ENCODE data around the gene SF3B4.
"Not testable (repeated sequence)": the region's sequence is repeated elsewhere in the genome, so short reads cannot be mapped to it uniquely, and the experiment has no call there.

The SF3B4 gene

DNA sequence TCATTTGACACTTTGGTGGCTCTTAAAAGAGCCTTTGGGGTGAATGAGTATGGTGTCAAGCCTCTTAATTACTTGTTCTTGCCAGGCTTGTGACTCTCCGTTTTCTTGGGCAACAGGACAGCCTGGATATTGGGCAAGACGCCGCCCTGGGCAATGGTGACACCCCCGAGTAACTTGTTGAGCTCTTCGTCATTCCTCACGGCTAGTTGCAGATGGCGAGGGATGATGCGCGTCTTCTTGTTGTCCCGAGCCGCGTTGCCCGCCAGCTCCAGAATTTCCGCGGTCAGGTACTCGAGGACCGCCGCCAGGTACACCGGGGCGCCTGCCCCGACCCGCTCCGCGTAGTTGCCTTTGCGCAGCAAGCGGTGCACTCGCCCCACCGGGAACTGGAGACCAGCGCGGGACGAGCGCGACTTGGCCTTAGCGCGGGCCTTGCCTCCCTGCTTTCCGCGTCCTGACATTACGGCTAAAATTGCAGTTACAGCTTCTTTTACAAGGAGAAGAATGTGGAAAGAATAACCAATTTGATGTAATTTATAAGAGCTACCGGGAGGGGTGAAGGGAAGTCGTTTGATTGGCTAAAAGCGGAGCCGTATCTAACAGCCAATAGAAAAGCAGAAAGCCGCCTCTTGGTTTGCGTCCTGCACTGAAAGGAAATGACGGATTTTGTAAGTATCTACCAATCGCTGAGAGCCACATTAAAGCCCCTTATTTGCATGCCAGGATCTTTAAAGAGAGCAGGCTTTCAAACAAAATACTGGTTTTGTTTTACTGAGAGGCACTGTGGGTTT, 40.0 kb downstream of the SF3B4 start:
- DNase-seq (ENCODE audit: low read depth in 2 of 2): peak; percentile 98

- not testable (repeated sequence) for DNase-seq (ENCODE audit: low read depth in 2 of 2)
Measured at GRCh38 chr1:149887196-149887455, 40.5 kb downstream of the SF3B4 start.

GRCh38 chr1:149886396-149887195, 41.0 kb downstream of the SF3B4 start:
- DNase-seq (ENCODE audit: low read depth in 2 of 2): peak; percentile 99

DNA sequence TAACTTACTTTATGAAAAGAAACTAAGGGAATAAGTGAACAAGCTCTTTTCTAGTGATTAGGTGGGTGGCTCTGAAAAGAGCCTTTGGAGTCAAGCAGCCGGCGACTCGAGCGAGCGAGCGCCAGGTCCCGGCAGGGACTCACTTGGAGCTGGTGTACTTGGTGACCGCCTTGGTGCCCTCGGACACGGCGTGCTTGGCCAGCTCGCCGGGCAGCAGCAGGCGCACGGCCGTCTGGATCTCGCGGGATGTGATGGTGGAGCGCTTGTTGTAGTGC, 41.5 kb downstream of the SF3B4 start:
- not testable (repeated sequence) for DNase-seq (ENCODE audit: low read depth in 2 of 2)

DNA sequence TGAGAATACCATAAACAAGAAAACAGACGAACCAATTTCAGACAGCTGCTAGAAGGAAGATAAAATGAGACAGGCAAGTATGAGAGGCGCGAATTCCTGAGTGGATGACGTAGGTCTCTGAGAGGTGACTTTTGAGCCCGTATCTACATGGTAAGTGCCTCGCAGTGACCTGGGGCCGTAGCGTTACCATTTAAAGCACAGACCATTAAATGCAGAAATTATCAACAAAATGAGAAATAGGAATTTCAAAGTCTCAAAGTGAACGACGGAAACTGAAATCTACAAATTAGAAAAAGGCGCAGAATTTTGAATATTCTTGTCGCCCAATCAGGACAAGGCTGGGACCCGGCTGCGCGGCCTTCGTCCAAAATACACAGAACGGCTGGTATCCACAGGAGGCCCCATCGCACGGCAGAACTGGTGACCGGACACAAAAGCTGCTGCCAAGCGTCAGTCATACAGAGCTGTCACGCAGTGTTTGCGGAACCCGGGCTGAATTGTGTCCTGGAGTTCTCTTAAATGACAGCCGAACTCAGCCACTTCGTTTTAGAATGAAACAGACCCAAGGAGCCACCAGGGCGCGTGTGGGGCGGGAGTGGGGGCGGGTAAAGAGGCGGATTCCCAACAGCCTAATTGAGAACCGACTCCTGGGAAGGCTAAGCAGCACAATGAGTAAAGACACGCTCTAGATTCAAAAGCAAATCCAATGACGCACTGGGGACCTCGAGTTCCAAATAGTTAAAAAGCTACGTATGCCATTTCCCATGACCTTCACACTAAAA, 42.1 kb downstream of the SF3B4 start:
- DNase-seq (ENCODE audit: low read depth in 2 of 2): peak; percentile 49 to 50

DNA sequence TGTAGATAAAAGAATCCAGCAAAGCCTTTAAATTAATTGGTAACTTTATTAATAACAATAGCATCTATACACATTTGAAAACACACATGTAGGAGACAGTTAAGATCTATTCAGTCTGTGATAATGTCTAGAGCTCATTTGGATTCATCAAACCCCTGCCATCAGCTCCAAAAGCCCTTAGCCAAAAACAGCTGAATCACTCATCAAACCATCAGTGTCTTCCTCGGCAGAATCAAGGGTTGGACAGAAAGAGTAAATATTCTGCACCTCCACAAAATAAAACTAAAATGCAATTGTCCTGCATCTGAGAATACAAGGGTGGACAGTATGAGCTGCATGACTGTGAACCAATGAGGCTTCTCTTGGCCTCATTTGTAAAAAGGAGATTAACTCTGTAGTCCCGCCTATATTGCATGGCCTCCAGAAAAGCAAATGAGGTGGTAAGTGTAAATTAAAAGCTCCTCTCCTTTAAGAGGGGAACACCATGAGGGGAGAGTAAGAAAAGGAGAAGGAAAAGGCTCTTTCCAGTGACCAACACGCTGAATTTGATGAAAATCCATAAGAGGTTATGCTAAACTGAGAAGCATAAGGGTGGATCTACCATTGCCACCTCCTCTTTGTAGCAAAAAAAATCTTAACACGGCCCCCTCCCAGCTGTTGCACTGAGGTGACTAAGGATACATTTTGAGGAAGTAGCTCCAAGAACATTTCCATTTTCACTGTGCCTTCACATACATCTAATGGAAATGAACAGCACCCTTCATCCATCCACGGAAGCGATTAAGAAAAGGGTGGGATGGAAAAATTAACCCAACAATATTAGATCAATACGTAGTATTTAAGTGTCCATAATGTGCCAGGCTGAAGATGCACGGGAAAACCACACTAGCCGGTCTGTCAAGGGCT, 42.9 kb downstream of the SF3B4 start:
- no peak for DNase-seq (ENCODE audit: low read depth in 2 of 2)

DNA sequence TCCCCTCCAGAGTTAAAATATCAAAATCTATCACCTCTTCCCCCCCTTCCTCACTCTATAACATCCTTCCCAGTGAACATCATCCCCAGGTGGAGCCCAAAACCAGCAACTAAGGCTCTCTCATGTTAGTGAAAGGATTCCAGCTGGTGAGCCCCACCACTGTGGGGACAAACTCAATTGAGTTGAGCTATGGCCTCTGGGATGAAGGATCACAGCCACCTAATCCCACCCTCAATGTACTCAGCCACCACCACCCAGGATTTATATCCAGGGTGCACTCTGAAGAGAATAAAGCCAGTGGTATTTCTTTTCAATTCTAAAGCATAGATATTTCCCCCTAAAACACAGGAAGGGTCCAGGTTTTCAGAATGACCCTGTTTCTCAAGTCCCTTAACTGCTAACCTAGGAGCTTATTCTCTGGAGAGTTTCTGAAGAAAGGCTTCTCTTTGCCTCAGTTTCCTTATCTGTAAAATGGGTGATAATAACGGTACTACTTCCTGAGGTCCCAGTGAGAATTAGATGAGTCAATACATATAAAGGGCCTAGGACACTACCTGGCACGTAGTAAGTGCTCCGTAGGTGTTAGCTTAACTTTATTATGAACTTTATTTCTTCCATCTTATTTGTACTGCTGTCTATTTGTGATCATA, 43.9 kb downstream of the SF3B4 start:
- DNase-seq (ENCODE audit: low read depth in 2 of 2): no peak

GRCh38 chr1:149881876-149882275, 45.7 kb downstream of the SF3B4 start:
- no peak for DNase-seq (ENCODE audit: low read depth in 2 of 2)

DNA sequence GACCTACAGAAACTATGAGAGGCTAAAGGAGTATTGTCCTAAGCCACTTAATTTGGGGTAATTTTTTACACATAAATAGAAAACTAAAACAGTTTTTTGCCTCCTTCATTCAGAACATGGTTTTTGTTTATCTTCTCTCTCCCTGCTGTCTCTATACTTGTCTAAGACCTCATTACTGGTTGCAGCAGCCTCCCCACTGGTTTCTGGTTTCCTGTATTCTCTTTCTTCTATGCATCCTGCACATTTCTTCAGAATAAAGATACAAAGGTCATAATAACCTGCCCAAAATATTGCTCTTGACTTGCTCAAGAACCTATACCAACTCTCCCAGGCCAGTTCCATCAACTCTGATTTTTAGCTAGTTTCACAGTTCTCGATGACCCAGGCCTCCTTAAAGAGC, 48.0 kb downstream of the SF3B4 start:
- DNase-seq (ENCODE audit: low read depth in 2 of 2): no peak

DNA sequence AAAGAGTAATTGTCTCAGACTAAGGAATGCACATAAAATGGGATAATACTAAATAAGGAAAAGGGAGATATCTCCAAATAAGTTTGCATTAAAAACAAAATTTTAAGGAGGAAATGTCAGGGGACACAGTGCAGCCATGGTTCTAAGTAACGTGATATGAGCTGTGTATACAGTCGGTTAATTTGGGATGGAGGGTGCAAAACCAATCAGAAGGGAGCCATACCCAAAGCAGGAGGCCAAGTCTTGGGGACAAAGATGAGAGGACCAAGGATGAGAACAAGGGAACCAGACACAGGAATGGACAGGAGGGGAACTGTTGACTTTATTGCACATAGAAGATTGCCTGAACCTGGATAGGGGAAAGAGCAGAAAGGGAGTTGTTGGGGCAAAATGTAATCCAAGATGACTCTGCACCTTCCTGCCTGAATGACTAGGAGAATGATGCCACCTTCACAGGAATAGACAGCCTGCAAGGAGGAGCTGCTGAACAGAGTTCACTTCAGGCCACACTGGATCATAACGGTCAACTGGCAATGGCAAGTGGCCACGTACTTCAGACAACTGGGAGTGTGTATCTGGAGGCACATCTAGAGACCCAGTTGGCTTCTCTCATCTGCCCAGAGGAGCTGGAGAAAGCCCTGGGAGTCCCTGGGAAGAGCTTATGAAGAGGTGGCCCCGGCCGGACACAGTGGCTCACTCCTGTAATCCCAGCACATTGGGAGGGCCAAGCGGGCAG, 50.2 kb downstream of the SF3B4 start:
- no peak for DNase-seq (ENCODE audit: low read depth in 2 of 2)

Measured in fibroblast of skin of left quadriceps (primary cell).